Prostate gland (tissue), 2 donors: ENCODE data around the gene NFYC. TPM values are rescaled to one million over a fixed set of nuclear protein-coding genes. Genes with fewer than 3 reads are reported as not detected.

Source experiments
- DNase-seq: peaks from one replicate; pipeline ENCODE4 v3.0.0-alpha.2; 2019; ENCODE audit warnings: low spot score
- H3K27ac ChIP-seq, 2 donors: fragments of 200-600 bp; sonication (generic); 2 replicates each; pipeline ENCODE4 v1.5.1; 2017 to 2019
- H3K27me3 ChIP-seq: fragments of 200-600 bp; sonication (generic); replicated peaks from 2 replicates; pipeline ENCODE4 v1.5.1; 2019; ENCODE audit not compliant: insufficient read depth
- H3K36me3 ChIP-seq, 2 donors: fragments of 200-600 bp; sonication (generic); 1 replicate in 1 of 2; 2 replicates in 1 of 2; pipeline versions ENCODE4 v1.5.1 to v1.8.1; 2017 to 2019
- H3K4me1 ChIP-seq: fragments of 200-600 bp; sonication (generic); replicated peaks from 2 replicates; pipeline ENCODE4 v1.5.1; 2019
- H3K4me3 ChIP-seq, 2 donors: fragments of 200-600 bp; sonication (generic); 2 replicates each; pipeline ENCODE4 v1.5.1; 2017 to 2019
- H3K9me3 ChIP-seq: fragments of 200-600 bp; sonication (generic); 2 replicates; pipeline ENCODE4 v1.5.1; 2017
- POLR2A ChIP-seq: fragments of 450-650 bp; IDR thresholded peaks from one replicate; pipeline ENCODE4 v1.6.1; 2016; ENCODE audit warnings: antibody characterized with exemption, mild to moderate bottlenecking
- POLR2AphosphoS5 ChIP-seq: sonication (generic); formaldehyde crosslinking; IDR thresholded peaks from one replicate; pipeline ENCODE4 v1.6.1; 2017; ENCODE audit warnings: antibody characterized with exemption
- WGBS: methylation state at CpG from one replicate; pipeline ENCODE4 v1.1.5; 2018; 5-methylcytosine and 5-hydroxymethylcytosine counted together
- intact Hi-C: fragments of 100-400 bp; cut with DNase I; formaldehyde crosslinking; loops from one replicate; pipeline ENCODE4 v1.14.2; 2022
- total RNA-seq, 2 donors: library from RNA; depleted of rRNA; stranded (reverse); fragments of >200 nt; gene quantifications; one replicate each; pipeline ENCODE4 v1.1.0, GENCODE V29; 2016
- TF ChIP-seq, protein P1 (sequence below), 4 experiments: fragments of 200-600 bp in 2 of 4; fragments of 450-650 bp in 2 of 4; sonication (generic) in 2 of 4; IDR thresholded peaks; 1 replicate in 3 of 4; 2 replicates in 1 of 4; pipeline ENCODE4 v1.5.1; 2016 to 2019; ENCODE audit warnings: antibody characterized with exemption in 4 of 4, mild to moderate bottlenecking in 2 of 4, moderate library complexity in 2 of 4

Gene NFYC
- total RNA-seq, 2 donors from 2014 or later: 54.9 to 93.8 TPM

DNA sequence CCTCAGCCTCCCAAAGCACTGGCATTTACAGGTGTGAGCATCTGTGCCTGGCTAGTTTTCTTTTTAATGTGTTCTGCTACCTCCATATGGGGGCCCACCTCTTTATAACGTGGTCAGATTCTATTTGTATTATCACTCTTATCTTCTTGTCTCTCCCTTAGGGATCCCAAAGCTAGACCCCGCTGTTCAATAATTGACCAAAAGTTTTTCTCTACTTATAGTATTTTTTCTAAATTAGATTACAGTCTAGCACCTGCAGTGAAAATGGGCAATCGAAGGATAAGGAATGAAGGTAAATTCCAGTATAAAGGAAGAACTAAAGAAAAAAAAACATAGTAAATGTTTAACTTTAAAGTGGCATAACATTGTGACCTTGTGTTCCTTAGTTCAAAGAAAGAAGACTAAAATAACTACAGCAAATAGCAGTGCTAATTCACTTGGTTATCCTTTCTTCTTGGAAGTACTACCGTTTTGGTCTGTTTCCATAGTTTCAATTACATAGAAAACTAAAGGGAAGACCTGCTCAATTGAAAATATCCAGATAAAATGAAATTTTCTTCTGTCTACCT is 24.1 kb downstream of the NFYC start:
- H3K4me3 ChIP-seq: no peak overlapping the region
- no peaks in the 10 kb centered on the region for H3K36me3 ChIP-seq
- 56% methylated on average over 4 of the region's 4 CpGs for WGBS
- no peak for DNase-seq
- H3K4me1 ChIP-seq: peaks cover 3% of the 10 kb centered on the region
- no peak overlapping the region for H3K27ac ChIP-seq
- intact Hi-C loops: no loop called here
- TF ChIP-seq POLR2AphosphoS5 (no peak), POLR2A (no peak)
- TF ChIP-seq, protein P1, sequence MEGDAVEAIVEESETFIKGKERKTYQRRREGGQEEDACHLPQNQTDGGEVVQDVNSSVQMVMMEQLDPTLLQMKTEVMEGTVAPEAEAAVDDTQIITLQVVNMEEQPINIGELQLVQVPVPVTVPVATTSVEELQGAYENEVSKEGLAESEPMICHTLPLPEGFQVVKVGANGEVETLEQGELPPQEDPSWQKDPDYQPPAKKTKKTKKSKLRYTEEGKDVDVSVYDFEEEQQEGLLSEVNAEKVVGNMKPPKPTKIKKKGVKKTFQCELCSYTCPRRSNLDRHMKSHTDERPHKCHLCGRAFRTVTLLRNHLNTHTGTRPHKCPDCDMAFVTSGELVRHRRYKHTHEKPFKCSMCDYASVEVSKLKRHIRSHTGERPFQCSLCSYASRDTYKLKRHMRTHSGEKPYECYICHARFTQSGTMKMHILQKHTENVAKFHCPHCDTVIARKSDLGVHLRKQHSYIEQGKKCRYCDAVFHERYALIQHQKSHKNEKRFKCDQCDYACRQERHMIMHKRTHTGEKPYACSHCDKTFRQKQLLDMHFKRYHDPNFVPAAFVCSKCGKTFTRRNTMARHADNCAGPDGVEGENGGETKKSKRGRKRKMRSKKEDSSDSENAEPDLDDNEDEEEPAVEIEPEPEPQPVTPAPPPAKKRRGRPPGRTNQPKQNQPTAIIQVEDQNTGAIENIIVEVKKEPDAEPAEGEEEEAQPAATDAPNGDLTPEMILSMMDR (IDR thresholded peaks at IDR 0.05): no peak
- H3K9me3 ChIP-seq: no peaks in the 10 kb centered on the region
- H3K27me3 ChIP-seq: no peaks in the 10 kb centered on the region

- Histone ChIP-seq H3K36me3 (no peaks in the 10 kb centered on the region), H3K4me3 (no peak overlapping the region), H3K27ac (no peak overlapping the region), H3K27me3 (no peaks in the 10 kb centered on the region), H3K9me3 (no peaks in the 10 kb centered on the region), H3K4me1 (peaks cover 3% of the 10 kb centered on the region)
- WGBS: 97% methylated on average over 1 of the region's 1 CpG
- intact Hi-C loops: no loop called here
- DNase-seq: no peak
- no peak for TF ChIP-seq POLR2A
- TF ChIP-seq POLR2AphosphoS5: no peak
- TF ChIP-seq, protein P1 (IDR thresholded peaks at IDR 0.05): no peak
Observed at GRCh38 chr1:40717065-40717464, 25.6 kb downstream of the NFYC start.

DNA sequence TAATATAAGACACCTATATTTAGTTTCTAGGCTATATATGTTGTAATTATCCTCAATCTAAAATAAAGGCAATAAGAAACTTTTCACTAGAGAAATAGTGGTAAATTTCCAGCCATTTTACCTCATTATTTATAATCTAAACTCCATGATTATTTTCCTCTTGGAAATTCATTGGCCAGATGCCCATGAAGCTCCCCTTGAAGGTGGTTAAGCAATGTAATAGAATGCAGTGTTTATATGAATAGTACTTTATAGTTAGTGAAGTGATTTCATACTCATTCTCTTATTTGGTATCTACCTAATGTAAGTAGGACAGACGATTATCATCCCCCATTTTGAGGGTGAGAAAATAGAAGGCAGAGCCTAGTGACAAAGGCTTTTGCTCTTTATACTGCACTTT is 26.5 kb downstream of the NFYC start:
- Histone ChIP-seq H3K9me3 (no peaks in the 10 kb centered on the region), H3K27me3 (no peaks in the 10 kb centered on the region), H3K4me3 (no peak overlapping the region), H3K27ac (no peak overlapping the region), H3K36me3 (no peaks in the 10 kb centered on the region), H3K4me1 (peaks cover 3% of the 10 kb centered on the region)
- DNase-seq: no peak
- TF ChIP-seq, protein P1 (IDR thresholded peaks at IDR 0.05): no peak
- TF ChIP-seq POLR2A (no peak), POLR2AphosphoS5 (no peak)
- 48% methylated on average over 1 of the region's 1 CpG for WGBS
- intact Hi-C loops: no loop called here

- Histone ChIP-seq H3K36me3 (no peaks in the 10 kb centered on the region), H3K27ac (no peak overlapping the region), H3K27me3 (no peaks in the 10 kb centered on the region), H3K4me1 (peaks cover 3% of the 10 kb centered on the region), H3K9me3 (no peaks in the 10 kb centered on the region), H3K4me3 (no peak overlapping the region)
- intact Hi-C loops: no loop called here
- DNase-seq: no peak
- TF ChIP-seq, protein P1 (IDR thresholded peaks at IDR 0.05): no peak
- no peak for TF ChIP-seq POLR2A
- no peak for TF ChIP-seq POLR2AphosphoS5
- WGBS: 91% methylated on average over 3 of the region's 3 CpGs
Observed at GRCh38 chr1:40720493-40720892, 29.0 kb downstream of the NFYC start.

- WGBS: 67% methylated on average over 3 of the region's 3 CpGs
- Histone ChIP-seq H3K9me3 (no peaks in the 10 kb centered on the region), H3K4me3 (no peak overlapping the region), H3K27me3 (no peaks in the 10 kb centered on the region), H3K27ac (no peak overlapping the region), H3K36me3 (no peaks in the 10 kb centered on the region), H3K4me1 (peaks cover 3% of the 10 kb centered on the region)
- intact Hi-C loops: no loop called here
- no peak for DNase-seq
- TF ChIP-seq, protein P1 (IDR thresholded peaks at IDR 0.05): no peak
- TF ChIP-seq POLR2AphosphoS5 (no peak), POLR2A (no peak)
Observed at GRCh38 chr1:40722622-40723021, 31.1 kb downstream of the NFYC start.
